SK-N-SH treated with all-trans-retinoic acid at 6 μM for 48 hours (cell line): ENCODE data around the gene LPAR3.

Experiments used
- ATAC-seq: fragments of 200-7000 bp; cut with Tn5 transposase; 3 replicates; pipeline ENCODE4 v1.9.1; 2020; ENCODE audit warnings: mild to moderate bottlenecking, moderate library complexity
- ARNTL ChIP-seq: fragments of 450-650 bp; formaldehyde crosslinking; IDR thresholded peaks from 2 replicates; pipeline ENCODE4 v1.5.0; 2020; ENCODE audit warnings: low read depth, mild to moderate bottlenecking, moderate library complexity, borderline replicate concordance
- BACH2 ChIP-seq: fragments of 250-450 bp; sonication (Bioruptor Pico); IDR thresholded peaks from 2 replicates; pipeline ENCODE4 v1.9.0; 2021; ENCODE audit warnings: mild to moderate bottlenecking, borderline replicate concordance
- CSDC2 ChIP-seq: fragments of 250-450 bp; sonication (Bioruptor Pico); IDR thresholded peaks from 2 replicates; pipeline ENCODE4 v1.5.0; 2020; ENCODE audit warnings: mild to moderate bottlenecking, moderate library complexity
- ESRRG ChIP-seq: fragments of 250-450 bp; sonication (Bioruptor Pico); IDR thresholded peaks from 2 replicates; pipeline ENCODE4 v1.6.1; 2021; ENCODE audit warnings: mild to moderate bottlenecking
- GLIS3 ChIP-seq: fragments of 250-450 bp; sonication (Bioruptor Pico); IDR thresholded peaks from 2 replicates; pipeline ENCODE4 v1.5.0; 2020; ENCODE audit warnings: mild to moderate bottlenecking, moderate library complexity
- OSR1 ChIP-seq: fragments of 250-450 bp; sonication (Bioruptor Pico); IDR thresholded peaks from 2 replicates; pipeline ENCODE4 v1.8.0; 2022; ENCODE audit warnings: moderate library complexity, mild to moderate bottlenecking, inconsistent platforms
- POU6F1 ChIP-seq: fragments of 250-450 bp; sonication (Bioruptor Pico); IDR thresholded peaks from 2 replicates; pipeline ENCODE4 v1.8.0; 2021; ENCODE audit warnings: low read depth, mild to moderate bottlenecking, moderate library complexity, borderline replicate concordance
- PPARA ChIP-seq: fragments of 250-450 bp; sonication (Bioruptor Pico); IDR thresholded peaks from 2 replicates; pipeline ENCODE4 v1.5.0; 2020; ENCODE audit warnings: mild to moderate bottlenecking, borderline replicate concordance
- RARB ChIP-seq: fragments of 250-450 bp; sonication (Bioruptor Pico); IDR thresholded peaks from 2 replicates; pipeline ENCODE4 v1.8.0; 2021; ENCODE audit warnings: mild to moderate bottlenecking, moderate library complexity
- SNAI2 ChIP-seq: fragments of 250-450 bp; sonication (Bioruptor Pico); IDR thresholded peaks from 2 replicates; pipeline ENCODE4 v1.5.0; 2020; ENCODE audit warnings: mild to moderate bottlenecking, moderate library complexity
- TOX ChIP-seq: fragments of 250-450 bp; sonication (Bioruptor Pico); IDR thresholded peaks from 2 replicates; pipeline ENCODE4 v1.8.0; 2021; ENCODE audit warnings: mild to moderate bottlenecking, moderate library complexity, borderline replicate concordance
- TSHZ2 ChIP-seq: fragments of 250-450 bp; sonication (Bioruptor Pico); IDR thresholded peaks from 2 replicates; pipeline ENCODE4 v1.5.0; 2020; ENCODE audit warnings: mild to moderate bottlenecking, moderate library complexity
- ZC3H10 ChIP-seq: fragments of 250-450 bp; sonication (Bioruptor Pico); IDR thresholded peaks from 2 replicates; pipeline ENCODE4 v1.5.1; 2021; ENCODE audit warnings: mild to moderate bottlenecking, moderate library complexity
- ZFP3 ChIP-seq: fragments of 250-450 bp; sonication (Bioruptor Pico); IDR thresholded peaks from 2 replicates; pipeline ENCODE4 v1.5.0; 2020; ENCODE audit warnings: mild to moderate bottlenecking, moderate library complexity
- ZFP30 ChIP-seq: fragments of 450-650 bp; formaldehyde crosslinking; IDR thresholded peaks from 2 replicates; pipeline ENCODE4 v1.5.0; 2022; ENCODE audit warnings: mild to moderate bottlenecking, moderate library complexity
- ZNF565 ChIP-seq: fragments of 450-650 bp; formaldehyde crosslinking; conservative IDR thresholded peaks from 2 replicates; pipeline ENCODE4 v1.5.0; 2020; ENCODE audit warnings: low read depth, mild to moderate bottlenecking, moderate library complexity
- ZNF70 ChIP-seq: fragments of 450-650 bp; formaldehyde crosslinking; IDR thresholded peaks from 2 replicates; pipeline ENCODE4 v1.5.0; 2020; ENCODE audit warnings: mild to moderate bottlenecking, moderate library complexity
- ZNF8 ChIP-seq: fragments of 450-650 bp; formaldehyde crosslinking; IDR thresholded peaks from 2 replicates; pipeline ENCODE4 v1.5.0; 2020; ENCODE audit warnings: mild to moderate bottlenecking, moderate library complexity
- TF ChIP-seq, protein P1 (sequence below): fragments of 250-450 bp; sonication (Bioruptor Pico); IDR thresholded peaks from 2 replicates; pipeline ENCODE4 v1.8.0; 2020; ENCODE audit warnings: mild to moderate bottlenecking, moderate library complexity, borderline replicate concordance
- TF ChIP-seq, protein P2 (sequence below): fragments of 250-450 bp; sonication (Bioruptor Pico); IDR thresholded peaks from 2 replicates; pipeline ENCODE4 v1.5.1; 2020; ENCODE audit warnings: low read depth, mild to moderate bottlenecking, moderate library complexity
- TF ChIP-seq, protein P3 (sequence below): fragments of 250-450 bp; sonication (Bioruptor Pico); IDR thresholded peaks from 2 replicates; pipeline ENCODE4 v1.5.1; 2021; ENCODE audit warnings: mild to moderate bottlenecking, moderate library complexity

The LPAR3 gene

DNA sequence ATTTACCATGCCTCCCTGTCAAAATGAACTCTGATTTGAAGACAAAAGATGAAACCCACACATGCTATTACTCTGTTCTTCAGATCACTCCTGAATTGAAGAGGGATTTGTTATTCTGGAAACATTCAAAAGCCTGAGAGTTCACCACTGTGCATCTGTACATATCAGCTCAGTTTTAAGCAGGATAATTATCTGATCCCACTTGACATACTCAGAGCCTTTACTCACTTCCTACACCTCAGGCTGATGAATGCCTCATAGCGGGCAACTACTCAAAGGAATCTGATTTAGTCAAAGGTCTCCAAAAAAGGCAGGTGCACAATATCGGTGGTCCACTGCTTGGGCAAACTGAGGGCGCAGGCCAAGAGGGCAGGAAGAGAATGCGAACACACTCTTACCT is 47.5 kb upstream of the LPAR3 start:
- TF ChIP-seq TSHZ2: no peak
- TF ChIP-seq ARNTL (CRISPR knock-in tag): no peak
- TF ChIP-seq, protein P1, sequence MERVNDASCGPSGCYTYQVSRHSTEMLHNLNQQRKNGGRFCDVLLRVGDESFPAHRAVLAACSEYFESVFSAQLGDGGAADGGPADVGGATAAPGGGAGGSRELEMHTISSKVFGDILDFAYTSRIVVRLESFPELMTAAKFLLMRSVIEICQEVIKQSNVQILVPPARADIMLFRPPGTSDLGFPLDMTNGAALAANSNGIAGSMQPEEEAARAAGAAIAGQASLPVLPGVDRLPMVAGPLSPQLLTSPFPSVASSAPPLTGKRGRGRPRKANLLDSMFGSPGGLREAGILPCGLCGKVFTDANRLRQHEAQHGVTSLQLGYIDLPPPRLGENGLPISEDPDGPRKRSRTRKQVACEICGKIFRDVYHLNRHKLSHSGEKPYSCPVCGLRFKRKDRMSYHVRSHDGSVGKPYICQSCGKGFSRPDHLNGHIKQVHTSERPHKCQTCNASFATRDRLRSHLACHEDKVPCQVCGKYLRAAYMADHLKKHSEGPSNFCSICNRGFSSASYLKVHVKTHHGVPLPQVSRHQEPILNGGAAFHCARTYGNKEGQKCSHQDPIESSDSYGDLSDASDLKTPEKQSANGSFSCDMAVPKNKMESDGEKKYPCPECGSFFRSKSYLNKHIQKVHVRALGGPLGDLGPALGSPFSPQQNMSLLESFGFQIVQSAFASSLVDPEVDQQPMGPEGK (CRISPR knock-in tag): no peak
- no peak for TF ChIP-seq GLIS3
- TF ChIP-seq RARB (CRISPR knock-in tag): no peak
- TF ChIP-seq ZNF70 (CRISPR knock-in tag): no peak
- TF ChIP-seq, protein P2, sequence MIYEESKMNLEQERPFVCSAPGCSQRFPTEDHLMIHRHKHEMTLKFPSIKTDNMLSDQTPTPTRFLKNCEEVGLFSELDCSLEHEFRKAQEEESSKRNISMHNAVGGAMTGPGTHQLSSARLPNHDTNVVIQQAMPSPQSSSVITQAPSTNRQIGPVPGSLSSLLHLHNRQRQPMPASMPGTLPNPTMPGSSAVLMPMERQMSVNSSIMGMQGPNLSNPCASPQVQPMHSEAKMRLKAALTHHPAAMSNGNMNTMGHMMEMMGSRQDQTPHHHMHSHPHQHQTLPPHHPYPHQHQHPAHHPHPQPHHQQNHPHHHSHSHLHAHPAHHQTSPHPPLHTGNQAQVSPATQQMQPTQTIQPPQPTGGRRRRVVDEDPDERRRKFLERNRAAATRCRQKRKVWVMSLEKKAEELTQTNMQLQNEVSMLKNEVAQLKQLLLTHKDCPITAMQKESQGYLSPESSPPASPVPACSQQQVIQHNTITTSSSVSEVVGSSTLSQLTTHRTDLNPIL: no peak
- no peak for TF ChIP-seq ESRRG (CRISPR knock-in tag)
- no peak for TF ChIP-seq ZFP3 (CRISPR knock-in tag)
- TF ChIP-seq ZFP30 (CRISPR knock-in tag): no peak
- no peak for TF ChIP-seq OSR1
- no peak for TF ChIP-seq ZC3H10 (CRISPR knock-in tag)
- no peak for TF ChIP-seq BACH2 (CRISPR knock-in tag)
- no peak for TF ChIP-seq PPARA (CRISPR knock-in tag)
- no peak for TF ChIP-seq CSDC2 (CRISPR knock-in tag)
- ATAC-seq: no peak

GRCh38 chr1:84939761-84940160 is 46.8 kb upstream of the LPAR3 start:
- no peak for ATAC-seq
- TF ChIP-seq ZFP3 (CRISPR knock-in tag) (no peak), TOX (CRISPR knock-in tag) (no peak), POU6F1 (no peak), GLIS3 (no peak), PPARA (CRISPR knock-in tag) (no peak), RARB (CRISPR knock-in tag) (no peak), ESRRG (CRISPR knock-in tag) (no peak), SNAI2 (CRISPR knock-in tag) (no peak), OSR1 (no peak), ZNF70 (CRISPR knock-in tag) (no peak), ZC3H10 (CRISPR knock-in tag) (no peak), ZNF565 (CRISPR knock-in tag) (no peak), ZFP30 (CRISPR knock-in tag) (no peak), ZNF8 (CRISPR knock-in tag) (no peak)
- TF ChIP-seq, protein P2: no peak
- TF ChIP-seq, protein P1 (CRISPR knock-in tag): no peak
- TF ChIP-seq, protein P3, sequence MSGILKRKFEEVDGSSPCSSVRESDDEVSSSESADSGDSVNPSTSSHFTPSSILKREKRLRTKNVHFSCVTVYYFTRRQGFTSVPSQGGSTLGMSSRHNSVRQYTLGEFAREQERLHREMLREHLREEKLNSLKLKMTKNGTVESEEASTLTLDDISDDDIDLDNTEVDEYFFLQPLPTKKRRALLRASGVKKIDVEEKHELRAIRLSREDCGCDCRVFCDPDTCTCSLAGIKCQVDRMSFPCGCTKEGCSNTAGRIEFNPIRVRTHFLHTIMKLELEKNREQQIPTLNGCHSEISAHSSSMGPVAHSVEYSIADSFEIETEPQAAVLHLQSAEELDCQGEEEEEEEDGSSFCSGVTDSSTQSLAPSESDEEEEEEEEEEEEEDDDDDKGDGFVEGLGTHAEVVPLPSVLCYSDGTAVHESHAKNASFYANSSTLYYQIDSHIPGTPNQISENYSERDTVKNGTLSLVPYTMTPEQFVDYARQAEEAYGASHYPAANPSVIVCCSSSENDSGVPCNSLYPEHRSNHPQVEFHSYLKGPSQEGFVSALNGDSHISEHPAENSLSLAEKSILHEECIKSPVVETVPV (CRISPR knock-in tag): no peak
